CD1c-positive myeloid dendritic cell (primary cell): ENCODE data around the gene PARN.
A peak's percentile ranks its signal among the peaks of the same experiment; 100 is the strongest.
"Not testable (repeated sequence)": the region's sequence is repeated elsewhere in the genome, so short reads cannot be mapped to it uniquely, and the experiment has no call there.

ENCODE experiments used
- DNase-seq: peaks from one replicate; pipeline ENCODE4 v3.0.0-alpha.2; 2016; ENCODE audit errors: extremely low spot score

The PARN gene

GRCh38 chr16:14632693-14633569 lies 2.9 kb upstream of the PARN start, which contains the start of gene BFAR:
BFAR (plus strand) TSS chr16:14632951; CDS start chr16:14644347, 11,396 bp downstream.
- peak; percentile 99 for DNase-seq

GRCh38 chr16:14630620-14631330 lies 715 bp upstream of the PARN start:
- not testable (repeated sequence) for DNase-seq

GRCh38 chr16:14629612-14629918 lies 495 bp downstream of the PARN start:
- peak; percentile 6 for DNase-seq

GRCh38 chr16:14628806-14629611 lies 1.1 kb downstream of the PARN start:
- DNase-seq, result no peak

- no peak for DNase-seq
Measured at GRCh38 chr16:14627078-14627477, 3.0 kb downstream of the PARN start.

GRCh38 chr16:14618566-14618965 lies 11.5 kb downstream of the PARN start:
- DNase-seq, result no peak

GRCh38 chr16:14616280-14616679 lies 13.8 kb downstream of the PARN start:
- DNase-seq, result no peak

- no peak for DNase-seq
Measured at GRCh38 chr16:14613991-14614390, 16.1 kb downstream of the PARN start.

- DNase-seq, result no peak
Measured at GRCh38 chr16:14611660-14612059, 18.4 kb downstream of the PARN start.

GRCh38 chr16:14609716-14610115 lies 20.3 kb downstream of the PARN start:
- DNase-seq, result no peak

- DNase-seq, result no peak
Measured at GRCh38 chr16:14608604-14609003, 21.5 kb downstream of the PARN start.

GRCh38 chr16:14608111-14608566 lies 21.9 kb downstream of the PARN start:
- no peak for DNase-seq

- no peak for DNase-seq
Measured at GRCh38 chr16:14606102-14606501, 24.0 kb downstream of the PARN start.

GRCh38 chr16:14602443-14602963 lies 27.6 kb downstream of the PARN start:
- no peak for DNase-seq

GRCh38 chr16:14600164-14600563 lies 29.9 kb downstream of the PARN start:
- DNase-seq, result peak; percentile 12

- DNase-seq, result no peak
Measured at GRCh38 chr16:14586637-14587305, 43.3 kb downstream of the PARN start.

- DNase-seq, result no peak
Measured at GRCh38 chr16:14585287-14585686, 44.8 kb downstream of the PARN start.

- not testable (repeated sequence) for DNase-seq
Measured at GRCh38 chr16:14580926-14581325, 49.1 kb downstream of the PARN start.

- DNase-seq, result no peak
Measured at GRCh38 chr16:14579266-14579665, 50.8 kb downstream of the PARN start.

- no peak for DNase-seq
Measured at GRCh38 chr16:14576532-14576931, 53.5 kb downstream of the PARN start.

GRCh38 chr16:14576069-14576468 lies 54.0 kb downstream of the PARN start:
- DNase-seq, result no peak
